GM18909 (cell line): ENCODE data around the gene ATP7B.

Experiments
- ATAC-seq: cut with Tn5 transposase; IDR thresholded peaks from one replicate; pipeline ENCODE4 v1.9.1; 2021; ENCODE audit warnings: mild to moderate bottlenecking; ENCODE audit not compliant: unreplicated experiment, poor library complexity

The ATP7B gene

DNA sequence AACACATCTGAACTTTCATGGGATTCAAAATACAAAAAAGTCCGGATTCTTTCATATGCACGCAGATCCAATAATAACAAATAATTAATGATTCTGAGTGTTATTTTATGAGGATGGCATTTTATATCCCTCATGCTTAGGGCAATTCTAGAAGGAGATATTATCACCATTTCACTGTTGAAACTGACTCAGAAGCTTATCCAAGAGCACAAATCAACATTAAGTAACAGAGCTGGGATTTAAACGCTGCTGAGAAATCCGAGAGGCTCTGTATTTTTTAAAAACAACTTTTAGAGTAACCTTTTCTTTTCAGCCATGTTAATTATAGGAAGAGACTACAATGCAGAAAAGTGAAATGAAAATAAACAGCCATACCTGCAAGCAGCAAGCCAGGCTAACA lies 30.3 kb downstream of the ATP7B start:
- no peak for ATAC-seq

DNA sequence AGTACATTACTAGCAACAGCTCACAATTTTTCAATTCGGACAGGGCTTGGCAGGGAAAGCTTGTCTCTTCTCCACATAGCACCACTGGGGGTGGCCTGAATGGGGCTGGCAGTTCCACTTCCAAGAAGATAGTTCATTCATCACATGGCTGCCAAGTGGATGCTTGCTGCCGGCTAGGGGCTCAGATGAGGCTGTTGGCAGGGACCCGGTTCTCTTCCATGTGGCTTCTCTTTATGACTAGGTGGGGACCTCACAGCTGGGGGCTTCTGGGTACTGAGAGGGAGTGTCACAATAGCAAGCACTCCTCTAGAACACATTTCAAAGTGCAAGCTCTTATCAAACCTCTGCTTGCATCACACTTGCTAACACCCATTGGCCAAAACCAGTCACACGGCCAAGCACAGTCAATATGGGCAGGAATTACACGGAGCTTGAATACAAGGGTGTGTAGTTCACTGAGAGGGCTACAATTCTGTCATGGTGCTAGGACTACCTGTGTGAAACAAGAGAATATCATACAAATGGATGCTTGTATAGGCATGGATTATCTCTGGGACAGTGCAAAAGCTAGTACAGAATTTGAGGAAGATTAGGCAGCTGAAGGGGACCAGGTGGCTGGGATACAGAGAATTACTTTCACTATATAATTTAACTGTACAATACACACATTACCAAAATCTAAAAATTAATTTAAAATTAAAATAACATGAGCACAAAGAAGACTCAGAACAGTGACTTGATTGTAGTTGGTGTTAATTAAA lies 32.3 kb downstream of the ATP7B start:
- ATAC-seq = no peak

- no peak for ATAC-seq
These were observed 33.6 kb downstream of the ATP7B start for GRCh38 chr13:51977625-51978024.

- ATAC-seq = no peak
These were observed 34.4 kb downstream of the ATP7B start for GRCh38 chr13:51976890-51977289.

DNA sequence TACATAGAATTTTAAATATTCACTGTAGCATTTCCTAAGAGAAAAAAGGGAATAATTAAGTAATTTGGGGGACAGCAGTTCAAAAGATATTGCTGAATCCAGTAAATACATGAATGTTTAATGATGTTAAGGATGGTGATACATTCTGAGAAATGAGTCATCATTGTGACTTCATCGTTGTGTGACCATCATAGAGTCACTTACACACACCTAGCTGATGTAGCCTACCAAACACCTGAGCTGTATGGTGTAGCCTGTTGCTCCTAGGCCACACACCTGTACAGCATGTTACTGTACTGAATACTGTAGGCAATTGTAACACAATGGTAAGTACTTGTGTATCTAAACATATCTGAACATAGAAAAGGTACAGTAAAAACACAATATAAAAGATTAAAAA lies 34.8 kb downstream of the ATP7B start:
- no peak for ATAC-seq

- no peak for ATAC-seq
These were observed 36.8 kb downstream of the ATP7B start for GRCh38 chr13:51974482-51974881.

GRCh38 chr13:51971520-51972426 lies 39.5 kb downstream of the ATP7B start:
- no peak for ATAC-seq

DNA sequence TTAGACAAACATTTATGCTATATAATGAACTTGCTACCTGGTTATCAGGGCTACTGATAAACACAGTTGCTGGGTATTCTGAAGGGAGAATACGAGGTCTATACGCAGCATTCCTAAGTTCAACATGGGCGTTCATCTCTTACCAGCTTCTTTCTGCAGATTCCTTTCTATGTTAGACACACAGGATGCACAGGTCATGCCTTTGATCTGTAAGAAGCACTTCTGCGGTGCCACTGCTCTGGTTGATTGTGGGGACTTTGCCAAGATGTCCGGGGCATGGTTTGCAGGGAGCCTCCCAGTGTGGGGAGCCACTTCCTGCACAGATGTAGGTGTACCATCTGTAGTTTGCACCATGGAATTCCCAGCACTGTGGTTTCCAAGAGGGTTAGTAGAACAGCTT lies 40.9 kb downstream of the ATP7B start:
- no peak for ATAC-seq

DNA sequence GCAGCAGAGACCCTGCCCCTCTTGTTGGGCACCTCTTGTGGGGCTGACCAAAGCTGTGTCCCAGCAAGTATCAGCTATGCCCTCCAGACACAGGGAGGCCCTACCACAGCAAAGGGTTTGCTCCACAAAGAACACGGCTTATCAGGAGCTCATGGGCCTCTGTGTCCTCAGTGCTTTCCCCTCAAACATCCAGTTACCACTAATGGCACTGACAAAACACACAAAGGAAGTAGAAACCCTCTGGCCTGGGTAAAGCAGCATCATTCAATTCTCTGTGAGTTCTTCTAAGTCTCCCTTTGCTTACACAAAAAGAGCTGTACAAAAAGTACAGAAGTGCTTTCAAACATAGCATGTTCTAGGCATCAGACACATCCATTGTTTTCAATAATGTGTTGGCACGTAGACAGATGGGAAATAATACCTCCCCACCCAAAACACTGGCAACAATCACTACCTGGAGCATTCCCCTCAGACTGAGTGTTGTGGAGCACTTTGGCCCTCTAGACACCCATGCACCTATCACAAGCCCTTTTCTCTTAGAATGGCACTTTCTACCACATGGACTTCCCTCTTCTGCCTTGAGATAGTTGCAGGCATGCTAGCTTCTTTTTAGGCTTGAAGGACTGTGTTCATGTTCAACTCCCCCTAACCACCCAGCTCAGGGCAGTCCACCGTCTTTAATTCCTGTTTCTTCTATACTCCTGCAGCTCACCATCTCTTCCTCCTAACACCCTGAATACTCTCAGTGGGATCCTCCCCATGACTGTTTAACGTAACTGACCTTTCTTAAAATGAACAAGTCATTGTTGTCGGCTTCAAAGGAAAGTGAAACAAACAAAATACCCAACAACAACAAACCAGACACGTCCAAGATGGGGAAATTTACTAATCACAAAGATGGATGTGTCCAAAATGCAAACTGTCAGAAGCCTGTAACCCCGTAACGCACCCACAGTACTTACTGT lies 43.5 kb downstream of the ATP7B start:
- no peak for ATAC-seq

DNA sequence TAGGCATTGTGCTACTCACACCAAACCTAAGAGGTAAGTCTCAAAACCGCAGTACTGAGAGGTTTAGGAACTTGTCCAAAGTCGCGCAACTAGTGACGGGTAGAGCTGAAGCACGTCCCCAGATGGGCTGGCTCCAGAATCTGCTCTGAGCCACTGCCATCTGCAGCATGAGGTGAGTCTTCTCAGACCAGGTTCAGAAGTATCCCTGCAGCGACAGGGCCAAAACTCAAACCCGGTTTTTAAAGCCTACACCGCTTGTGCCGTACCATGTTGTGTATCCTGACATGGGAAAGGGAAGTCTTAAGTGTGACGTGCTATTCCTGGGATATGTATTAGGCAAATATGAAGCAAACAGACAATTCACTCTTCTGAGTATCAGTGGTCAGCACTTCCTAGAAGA lies 45.1 kb downstream of the ATP7B start:
- no peak for ATAC-seq

GRCh38 chr13:51961493-51962403 lies 49.5 kb downstream of the ATP7B start:
- no peak for ATAC-seq

GRCh38 chr13:51960766-51961165 lies 50.5 kb downstream of the ATP7B start:
- ATAC-seq = no peak

- ATAC-seq = peak; percentile 82
These were observed 51.5 kb downstream of the ATP7B start for GRCh38 chr13:51959773-51960172.

GRCh38 chr13:51958217-51958547 lies 53.1 kb downstream of the ATP7B start:
- no peak for ATAC-seq

DNA sequence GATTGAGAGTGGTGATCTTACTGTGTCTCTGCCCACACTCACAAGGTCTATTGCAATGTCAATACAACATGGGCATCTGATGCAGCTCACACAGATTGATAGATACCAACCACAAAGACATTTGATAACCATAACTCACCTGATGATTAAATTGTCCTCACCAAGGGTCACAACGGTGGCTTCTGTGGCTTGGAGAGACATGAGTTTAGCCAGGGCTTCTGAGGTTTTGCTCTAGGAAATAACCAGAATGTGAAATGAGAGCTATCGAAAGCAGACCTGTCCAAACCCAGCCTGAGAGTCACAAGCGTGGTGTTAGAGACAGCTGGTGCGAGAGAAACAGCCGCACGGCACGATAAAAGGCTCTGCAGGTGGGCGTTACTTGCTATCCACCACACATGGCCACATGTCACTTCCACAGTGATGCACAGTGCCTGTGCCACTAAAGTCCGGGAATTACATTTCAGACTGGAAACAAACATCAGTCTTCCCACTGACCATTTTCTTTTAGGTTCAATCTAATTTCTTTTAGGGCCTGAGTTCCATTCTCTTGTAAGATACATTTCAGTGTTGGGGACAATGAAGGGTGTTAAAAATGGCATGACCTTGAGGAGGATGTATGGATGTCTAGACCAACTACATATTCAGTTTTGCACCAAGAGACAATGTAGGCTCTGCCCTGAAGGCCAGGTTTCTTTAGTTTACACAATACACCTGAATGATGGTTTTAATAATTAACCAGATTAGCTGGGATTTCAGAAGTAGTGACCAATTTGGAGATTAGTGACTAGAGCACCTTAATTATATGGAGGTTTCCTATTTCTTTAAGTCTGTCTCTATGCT lies 53.7 kb downstream of the ATP7B start:
- no peak for ATAC-seq

- no peak for ATAC-seq
These were observed 54.5 kb downstream of the ATP7B start for GRCh38 chr13:51956717-51957116.

- ATAC-seq = no peak
These were observed 55.2 kb downstream of the ATP7B start for GRCh38 chr13:51955816-51956603.

DNA sequence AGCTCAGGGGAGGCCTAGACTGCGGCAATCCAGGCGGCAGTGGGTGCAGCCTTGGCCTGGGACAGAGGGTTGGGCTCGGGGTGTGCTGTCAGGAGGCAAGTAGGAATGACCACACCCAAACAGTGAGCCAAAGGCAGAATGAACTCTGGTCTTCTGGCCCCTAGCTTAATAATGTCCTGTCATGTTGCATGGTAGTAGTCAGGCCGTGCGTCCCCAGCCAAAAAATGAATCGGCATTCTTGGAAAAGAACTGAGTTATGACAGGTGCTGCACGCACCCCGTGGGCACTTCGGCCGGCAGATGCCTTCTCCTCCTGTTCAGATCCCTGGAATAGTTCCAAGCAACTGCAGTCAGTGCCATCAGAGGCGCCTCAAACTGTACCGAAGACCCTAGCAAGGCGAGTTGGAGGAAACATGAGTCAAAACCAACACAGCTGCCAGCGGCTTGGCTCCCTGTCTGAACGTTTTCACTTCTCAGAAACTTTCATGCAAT lies 55.9 kb downstream of the ATP7B start:
- no peak for ATAC-seq
